Left renal cortex interstitium (tissue), 4 donors: ENCODE results near the gene STEAP1B. TPM values are rescaled to one million over a fixed set of nuclear protein-coding genes. Genes with fewer than 3 reads are reported as not detected.
"Not testable (repeated sequence)": the region's sequence is repeated elsewhere in the genome, so short reads cannot be mapped to it uniquely, and the experiment has no call there.

Source experiments
- DNase-seq, 4 donors: peaks; one replicate each; pipeline ENCODE4 v3.0.0-alpha.2; 2013; ENCODE audit warnings: low read depth in 4 of 4, low spot score in 2 of 4, missing footprints in 1 of 4
- polyA plus RNA-seq, 4 donors: library from polyadenylated mRNA; unstranded; fragments of 120-200 nt; gene quantifications; one replicate each; pipeline ENCODE4 v1.2.1, GENCODE V29; 2013; ENCODE audit not compliant: insufficient read length in 4 of 4

Gene STEAP1B
- polyA plus RNA-seq, 4 donors = 1.0 to 2.2 (median 2.0) TPM

DNA sequence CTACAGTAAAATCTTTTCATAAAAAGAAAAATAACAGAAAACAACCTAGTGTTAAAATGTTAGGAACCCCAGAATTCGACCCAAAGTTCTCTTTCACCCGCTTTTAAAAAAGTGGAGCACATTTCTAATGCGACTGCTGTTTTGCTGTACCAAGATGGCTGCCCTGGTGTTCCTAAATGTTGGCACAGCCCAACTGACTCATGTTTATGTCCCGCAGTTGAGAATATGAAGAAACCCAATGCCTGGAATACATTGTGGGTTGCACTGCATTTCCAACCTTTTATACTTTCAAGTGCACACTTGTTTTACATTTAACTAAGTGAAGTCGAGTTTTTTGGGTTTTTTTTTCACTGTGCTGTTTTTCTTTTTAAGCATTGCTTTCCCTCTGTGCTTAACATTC is 944 bp downstream of the STEAP1B start:
- DNase-seq = no peak

DNA sequence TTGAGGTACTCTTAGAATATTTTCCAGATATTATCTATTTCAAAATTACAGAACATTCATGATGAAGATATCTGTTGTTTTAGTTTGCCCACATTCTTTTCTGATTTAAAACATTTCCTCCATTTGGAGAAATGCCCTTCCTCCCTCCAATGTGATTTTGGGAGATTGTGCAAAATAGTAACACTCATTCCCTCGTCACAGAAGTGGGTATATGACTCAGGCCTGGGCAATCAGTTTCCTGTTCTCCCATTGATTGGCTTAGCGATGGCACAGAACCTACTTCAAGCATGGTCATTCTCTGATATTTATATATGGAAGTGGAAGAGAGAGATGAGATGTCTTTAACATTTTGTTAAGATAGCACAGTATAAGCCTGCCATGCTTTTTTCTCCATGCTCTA is 3.1 kb downstream of the STEAP1B start:
- DNase-seq = not testable (repeated sequence)

DNA sequence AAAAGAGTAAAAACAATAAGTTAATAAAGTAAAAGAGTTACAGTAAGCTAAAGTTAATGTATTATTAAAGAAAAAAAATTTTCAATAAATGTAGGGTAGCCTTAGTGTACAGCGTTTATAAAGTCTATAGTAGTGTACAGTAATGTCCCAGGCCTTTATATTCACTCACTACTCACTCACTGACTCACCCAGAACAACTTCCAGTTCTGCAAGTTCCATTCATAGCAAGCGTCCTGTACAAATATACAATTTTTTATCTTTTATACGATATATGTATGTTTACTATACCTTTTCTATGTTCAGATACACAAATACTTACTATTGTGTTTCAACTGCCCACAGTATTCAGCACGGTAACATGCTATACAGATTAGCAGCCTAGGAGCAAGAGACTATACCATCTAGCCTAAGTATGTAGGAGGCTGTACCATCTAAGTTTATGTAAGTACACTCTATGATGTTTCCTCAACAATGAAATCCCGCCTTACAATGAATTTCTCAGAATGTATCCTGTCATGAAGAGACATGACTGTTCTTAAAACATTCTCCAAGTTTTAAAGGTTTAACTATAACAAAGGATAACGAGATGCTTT is 3.6 kb downstream of the STEAP1B start:
- not testable (repeated sequence) for DNase-seq

DNA sequence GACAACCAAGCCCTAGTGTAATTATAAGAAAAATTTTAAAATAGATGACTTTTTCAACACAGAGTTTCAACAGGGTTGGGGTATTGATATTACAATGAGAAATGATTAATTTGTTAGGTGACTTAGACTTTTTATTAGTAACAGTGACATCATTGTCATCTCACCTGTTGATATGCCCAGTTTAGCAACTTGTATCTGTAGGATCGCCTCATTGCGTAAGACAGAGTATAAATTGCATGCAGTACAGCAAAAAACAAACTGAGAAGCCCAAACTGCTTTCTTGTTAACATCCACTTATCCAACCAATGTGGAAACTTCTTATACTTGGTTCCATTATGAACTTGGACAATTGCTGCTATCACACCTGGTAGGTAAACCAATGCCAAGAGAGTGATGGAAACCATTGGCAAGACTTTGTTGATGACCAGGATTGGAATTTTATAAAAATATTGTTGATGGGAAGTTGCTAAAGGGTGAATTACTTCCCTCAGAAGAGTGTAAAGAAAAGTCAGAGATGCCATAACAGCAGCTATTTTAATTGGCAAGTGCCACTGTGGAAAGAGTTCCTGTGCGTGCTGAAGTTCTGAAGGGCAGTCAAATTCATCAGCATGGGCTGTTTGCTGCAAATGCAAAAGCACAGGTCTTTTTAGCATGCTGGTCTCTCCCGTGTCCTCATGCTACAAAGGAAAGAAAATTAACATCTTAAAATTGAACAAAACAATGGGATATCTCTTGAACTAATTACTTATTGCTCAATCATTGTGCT is 6.6 kb downstream of the STEAP1B start:
- not testable (repeated sequence) for DNase-seq

DNA sequence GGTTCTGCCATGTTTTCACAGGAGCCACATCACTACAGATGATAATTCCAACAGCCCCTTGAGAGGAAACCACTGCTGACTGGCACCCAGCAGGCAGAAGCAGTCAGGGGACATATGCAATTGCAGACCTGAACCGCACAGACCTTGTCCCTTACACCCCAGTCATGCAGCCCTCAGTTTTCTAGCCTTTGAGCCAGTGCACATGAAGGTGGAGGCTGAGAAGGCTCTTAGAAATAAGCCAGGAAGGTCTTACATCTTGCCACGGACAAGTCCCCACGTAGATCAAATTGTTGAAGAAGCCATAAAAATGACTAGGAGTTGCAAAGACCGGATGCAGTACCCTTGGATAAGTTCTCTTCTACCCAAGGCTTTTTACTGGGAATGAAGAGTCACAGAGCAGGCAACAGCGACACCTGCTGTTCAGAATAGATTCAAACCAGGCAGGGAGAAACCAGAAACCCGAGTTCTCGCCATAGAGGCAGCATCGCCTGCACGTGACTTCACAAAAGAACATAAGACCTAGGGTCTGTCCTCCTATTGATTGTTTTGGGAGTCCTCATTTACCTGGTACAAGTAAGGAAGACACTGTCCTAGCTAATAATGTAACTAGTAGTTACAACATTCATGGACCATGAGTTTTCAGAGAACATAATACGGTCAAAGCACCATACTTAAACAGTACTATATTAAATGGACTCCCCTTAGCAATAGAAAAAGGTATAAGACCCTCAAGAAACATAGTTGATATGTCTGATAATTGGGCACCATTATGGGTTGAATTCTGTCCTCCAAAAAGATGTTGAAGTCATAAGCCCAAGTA is 11.1 kb downstream of the STEAP1B start:
- DNase-seq = peak; percentile 51 to 76 (median 65)

DNA sequence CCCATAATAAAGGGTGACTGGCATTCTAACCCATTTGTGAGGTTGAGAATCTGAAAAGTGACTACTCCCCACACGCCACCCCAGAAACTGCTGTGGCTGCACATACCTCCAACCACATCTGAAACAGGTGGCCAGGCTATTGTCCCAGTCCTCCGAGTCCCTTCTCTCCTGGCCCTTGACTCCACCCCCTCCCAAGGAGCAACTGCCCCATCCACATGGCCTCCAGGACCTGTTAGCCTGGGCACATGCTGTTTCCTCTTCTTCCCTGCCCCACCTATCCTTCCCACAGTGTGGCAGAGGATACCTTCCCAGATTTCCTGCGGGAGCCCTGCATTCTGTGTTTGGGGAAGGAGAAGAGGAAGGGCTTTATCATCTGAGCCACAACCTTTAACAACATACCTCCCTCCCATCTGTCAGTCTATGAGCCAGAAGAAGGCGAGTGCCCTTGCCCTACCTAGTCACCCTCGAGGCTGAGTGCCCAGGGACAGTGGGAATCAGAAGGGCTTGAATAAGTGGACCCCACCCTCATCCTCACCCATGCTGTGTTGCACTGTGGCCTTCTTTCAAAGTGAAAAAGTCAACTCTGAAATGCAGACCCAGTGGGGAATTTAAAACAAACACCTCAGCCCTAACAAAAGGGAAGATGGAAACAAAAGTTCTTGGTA is 11.9 kb downstream of the STEAP1B start:
- no peak for DNase-seq

DNA sequence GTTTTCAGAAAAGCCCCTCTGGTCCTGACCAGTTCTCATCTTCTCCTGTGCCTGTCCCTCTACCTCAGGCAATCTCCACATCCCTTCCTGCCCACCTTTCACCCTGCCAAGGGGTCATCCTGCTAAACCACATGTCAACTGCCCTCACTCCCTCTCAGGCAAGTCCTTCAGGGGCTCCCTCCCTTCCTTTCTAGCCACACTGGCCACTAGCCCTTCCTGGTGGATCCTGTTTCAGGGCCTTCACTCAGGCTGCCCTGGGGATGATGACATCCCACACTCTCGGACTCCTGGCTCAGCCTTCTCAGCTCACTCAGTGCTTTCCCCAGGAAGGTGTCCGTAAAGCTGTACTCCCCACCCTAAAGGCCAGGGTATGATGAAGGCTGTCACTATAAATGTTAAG is 13.4 kb downstream of the STEAP1B start:
- DNase-seq = no peak

DNA sequence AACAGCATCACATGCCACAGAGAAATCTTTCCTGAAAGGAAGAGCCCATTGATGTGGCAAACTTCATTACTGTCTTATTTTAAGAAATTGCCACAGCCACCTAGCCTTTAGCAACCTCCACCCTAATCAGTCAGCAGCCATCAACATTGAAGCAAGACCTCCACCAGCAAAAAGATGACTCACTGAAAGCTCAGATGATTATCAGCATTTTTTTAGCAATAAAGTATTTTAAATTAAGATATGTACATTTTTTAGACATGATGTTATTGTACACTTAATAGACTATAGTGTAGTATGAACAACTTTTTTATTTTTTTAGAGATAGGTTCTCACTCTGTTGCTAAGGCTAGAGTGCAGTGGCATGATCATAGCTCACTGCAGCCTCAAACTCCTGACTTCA is 14.8 kb downstream of the STEAP1B start:
- DNase-seq = no peak

DNA sequence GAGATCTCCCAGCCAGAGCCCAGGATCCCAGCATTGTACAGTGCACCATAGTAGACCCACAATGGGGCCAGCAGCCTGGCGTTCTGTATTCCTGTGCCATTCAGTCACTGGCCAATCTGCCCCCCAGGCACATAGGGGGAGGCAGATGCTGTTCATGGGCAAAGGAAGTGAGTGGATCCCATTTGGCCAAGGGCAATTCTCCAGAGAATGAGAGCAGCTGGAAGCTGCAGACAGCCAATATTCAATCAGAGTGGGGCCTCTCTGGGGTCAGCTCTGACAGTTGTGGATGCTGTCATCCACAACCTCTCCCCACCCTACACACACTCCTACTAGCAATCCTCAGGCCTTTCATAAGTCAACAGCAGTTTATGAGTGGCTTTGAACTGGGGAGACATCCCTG is 17.5 kb downstream of the STEAP1B start:
- DNase-seq = no peak

DNA sequence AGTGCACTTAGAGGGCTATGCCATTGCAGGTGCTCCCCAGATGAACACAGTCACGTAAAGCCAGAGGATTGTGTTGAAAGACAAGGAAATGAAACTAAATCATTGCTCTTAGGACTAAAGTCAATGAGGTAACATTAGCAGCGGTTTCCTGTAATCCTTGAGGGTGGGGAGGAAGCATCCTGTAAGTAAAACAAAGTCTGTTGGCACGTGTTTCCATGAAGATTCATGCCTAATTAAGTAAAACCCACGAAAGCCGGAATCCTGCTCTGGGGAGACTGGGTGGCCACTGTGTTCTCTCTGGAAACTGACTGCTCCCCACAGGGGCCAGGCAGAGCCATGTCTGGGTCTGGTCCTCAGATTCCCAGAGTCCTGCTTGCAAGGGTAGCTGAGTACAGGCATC is 18.3 kb downstream of the STEAP1B start:
- no peak for DNase-seq

DNA sequence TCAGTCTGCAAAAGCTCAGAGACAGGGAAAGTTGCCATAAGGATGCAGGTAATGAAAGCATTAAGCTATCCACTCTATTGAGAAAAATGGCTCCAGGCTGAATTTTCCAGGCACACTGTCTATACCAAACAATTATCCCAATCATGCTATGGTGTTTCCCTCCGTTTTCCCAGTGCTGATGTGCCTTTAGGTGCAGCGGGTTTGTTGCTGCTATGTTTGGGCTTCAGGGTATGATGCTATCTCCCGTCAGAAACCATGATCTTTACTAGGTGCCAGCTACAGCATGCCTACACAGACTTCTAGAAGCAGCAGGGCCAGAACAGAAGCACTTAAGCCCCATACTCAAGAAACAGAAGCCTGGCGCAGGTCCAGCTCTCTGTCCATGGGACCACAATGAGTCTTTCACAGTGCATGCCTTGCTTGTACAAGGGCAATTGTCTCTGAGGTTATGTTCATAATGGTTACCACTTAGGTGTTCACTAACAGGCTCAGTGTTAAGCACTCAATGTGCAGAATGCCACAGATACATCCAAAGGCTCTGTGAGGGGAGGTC is 19.4 kb downstream of the STEAP1B start:
- DNase-seq = no peak

DNA sequence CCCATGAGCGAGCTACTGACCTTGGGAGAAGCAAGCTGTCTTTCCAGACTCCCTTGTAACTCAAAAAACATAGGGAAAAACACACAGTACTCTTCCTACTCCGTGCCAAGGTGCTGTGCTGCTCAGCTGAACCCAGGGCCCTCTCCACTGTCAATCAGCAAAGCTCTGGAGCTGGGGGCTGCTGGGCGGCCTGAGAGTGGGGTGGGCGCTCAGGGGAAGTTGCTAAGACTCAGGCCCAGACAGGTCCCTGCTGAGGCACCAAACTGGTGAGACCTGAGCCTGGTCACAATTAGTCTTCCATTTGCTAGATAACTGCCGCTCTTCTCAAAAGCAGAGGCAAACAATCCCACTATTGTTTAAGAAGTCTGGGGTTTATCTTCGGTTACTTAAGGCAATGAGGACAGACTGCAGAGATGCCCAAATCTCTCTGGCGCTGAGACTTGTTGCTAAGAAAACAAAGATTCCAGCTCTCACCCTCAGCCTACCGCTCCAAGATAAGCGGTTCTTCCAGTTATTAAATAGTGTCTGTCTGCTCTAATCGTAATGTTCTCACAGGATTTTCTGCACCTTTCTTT is 22.0 kb downstream of the STEAP1B start:
- DNase-seq = no peak

DNA sequence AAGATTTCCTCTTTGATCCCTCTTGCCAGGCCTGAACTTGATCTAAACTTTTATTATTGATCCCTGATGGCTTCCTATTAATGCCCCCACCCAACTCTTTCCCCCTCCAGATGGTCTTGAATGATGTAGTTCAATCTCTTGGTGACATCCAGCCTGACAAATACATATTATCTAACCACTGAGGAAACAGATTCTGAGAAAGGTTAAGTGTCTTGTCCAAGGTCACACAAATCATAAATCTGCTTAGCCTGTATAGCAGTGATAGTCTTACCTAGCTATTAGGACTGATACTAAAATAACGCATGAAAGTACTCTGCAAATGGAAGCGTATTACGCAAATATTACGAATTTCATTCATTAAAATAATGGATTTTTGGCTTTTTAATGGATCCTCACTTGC is 22.7 kb downstream of the STEAP1B start:
- no peak for DNase-seq

DNA sequence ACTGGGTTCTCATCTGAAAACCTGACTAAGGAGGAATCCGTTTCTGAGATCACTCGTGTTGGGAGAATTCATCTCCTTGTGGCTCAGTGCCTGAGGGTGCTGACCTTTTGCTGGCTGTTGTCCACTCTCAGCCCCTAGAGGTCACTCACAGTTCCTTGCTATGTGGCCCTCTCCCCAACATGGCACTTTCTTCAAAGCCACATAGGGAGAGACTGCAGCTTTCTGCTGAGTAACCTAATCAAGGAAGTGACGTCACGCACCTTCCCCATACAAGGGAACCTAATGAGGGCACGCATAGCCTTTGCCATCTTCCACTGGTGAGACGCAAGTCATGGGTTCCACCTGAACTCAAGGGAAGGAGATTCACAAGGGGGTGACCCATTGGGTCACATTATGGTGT is 23.2 kb downstream of the STEAP1B start:
- DNase-seq = no peak

DNA sequence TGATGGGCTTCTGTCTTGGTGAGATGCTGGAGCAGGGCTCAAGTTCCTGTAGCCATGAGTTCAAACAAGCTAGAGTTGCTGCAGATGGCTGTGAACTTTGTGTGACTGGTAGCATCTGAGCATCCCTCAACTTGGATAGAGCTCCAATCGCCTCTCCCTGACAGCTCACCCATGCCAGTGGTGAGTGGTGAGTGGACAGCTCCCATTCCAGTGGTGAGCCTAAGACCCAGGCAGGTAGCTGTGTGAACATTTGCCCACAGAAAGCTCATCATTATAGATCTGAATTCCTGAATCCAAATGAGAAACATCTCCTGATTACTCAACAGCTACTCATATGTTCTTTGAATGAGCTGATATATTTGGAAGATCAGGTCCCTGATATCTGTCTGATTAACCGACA is 25.3 kb downstream of the STEAP1B start:
- no peak for DNase-seq

DNA sequence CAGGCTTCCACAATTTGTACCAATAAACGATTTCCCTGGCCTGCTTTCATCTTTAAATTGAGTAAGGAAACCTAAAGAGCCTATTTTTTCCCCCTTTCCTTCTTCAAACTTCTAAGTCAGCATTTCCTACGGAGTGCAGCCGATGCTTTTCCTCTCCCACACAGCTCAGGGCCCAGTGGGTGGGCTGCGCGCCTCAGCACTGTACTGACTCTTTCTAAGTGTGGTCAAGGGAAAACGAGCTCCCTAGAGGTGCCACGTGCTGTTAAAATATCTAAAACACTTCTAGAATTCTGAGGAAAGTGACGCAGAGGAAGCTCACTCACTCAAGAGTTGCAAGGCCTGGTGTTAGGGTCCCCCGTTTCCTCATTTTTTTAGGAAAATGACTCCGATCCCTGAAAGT is 29.0 kb downstream of the STEAP1B start:
- DNase-seq = no peak

DNA sequence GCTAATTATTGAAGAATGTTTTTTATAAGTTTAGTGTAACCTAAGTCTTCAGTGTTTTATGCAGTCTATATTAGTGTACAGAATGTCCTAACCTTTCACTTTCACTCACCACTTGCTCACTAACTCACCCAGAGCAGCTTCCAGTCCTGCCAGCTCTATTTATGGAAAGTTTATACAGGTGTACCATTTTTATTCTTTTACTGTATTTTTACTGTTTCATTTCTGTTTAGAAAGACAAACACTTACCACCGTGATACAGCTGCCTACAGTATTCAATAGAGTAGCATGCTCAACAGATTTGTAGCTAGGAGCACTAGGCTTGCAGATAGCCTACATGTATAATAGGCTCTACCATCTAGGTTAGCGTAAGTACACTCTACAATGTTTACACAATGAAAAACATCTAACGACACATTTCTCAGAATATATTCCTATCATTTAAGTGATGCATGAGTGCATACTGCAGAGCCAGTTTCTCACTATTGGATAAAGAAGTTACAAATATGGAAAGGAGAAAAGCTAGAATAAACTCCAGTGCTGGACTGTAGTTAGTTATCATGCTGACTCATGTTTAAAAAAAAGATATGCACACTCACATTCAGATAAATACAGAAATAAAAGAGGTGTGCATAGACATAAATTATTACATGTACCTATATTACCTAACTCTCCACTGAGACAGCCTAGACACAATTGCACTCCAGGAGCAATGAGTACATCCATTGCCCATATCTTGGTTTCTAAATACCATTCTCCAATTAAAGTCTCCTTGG is 30.4 kb downstream of the STEAP1B start:
- DNase-seq = no peak

DNA sequence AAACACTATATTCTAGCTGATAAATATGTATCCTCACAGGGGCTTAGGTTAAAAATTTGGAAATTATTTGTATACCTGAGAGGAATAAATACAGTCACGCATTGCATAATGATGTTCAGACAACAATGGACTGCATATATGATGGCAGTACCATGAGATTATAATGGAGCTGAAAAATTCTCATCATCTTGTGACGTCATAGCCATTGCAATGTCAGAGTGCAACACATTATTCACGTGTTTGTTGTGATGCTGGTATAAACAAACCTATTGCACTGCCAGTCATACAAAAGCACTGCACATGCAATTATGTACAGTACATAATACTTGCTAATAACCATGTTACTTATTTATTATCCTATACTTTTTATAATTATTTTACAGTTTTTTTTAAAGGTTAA is 31.4 kb downstream of the STEAP1B start:
- DNase-seq = no peak

DNA sequence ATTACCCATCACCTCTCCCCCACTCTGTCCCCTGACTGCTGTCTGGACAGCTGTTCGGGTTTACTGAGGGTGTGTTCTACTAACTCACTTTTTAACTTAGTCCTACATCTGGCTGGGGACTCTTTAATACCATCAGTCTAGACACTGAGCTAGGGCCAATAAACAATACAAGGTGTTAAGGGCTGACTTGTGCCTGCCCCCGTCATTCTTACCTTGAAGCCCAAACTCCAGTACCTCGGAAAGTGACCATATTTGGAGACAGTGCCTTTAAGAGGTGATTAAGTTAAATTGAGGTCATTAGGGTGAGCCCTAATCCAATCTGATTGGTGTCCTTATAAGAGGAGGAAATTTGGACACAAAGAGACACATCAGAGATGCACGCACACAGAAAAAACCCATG is 35.7 kb downstream of the STEAP1B start:
- DNase-seq = no peak
